Measurements from ENCODE around the gene MAP3K12. TPM values are rescaled to one million over a fixed set of nuclear protein-coding genes. Genes with fewer than 3 reads are reported as not detected.

The MAP3K12 gene
- total RNA-seq, 2 donors from 2014 or later = 5.5 to 8.1 TPM

GRCh38 chr12:53489242-53489864 lies 9.9 kb downstream of the MAP3K12 start:
- Histone ChIP-seq H3K4me1 (ENCODE audit: control insufficient read depth, insufficient read depth, low read length) (peaks cover 5% of the 10 kb centered on the region), H3K36me3 (ENCODE audit: control insufficient read depth, insufficient read depth, low read length) (peaks cover 28% of the 10 kb centered on the region), H3K9me3 (ENCODE audit: control insufficient read depth, low read length) (no peaks in the 10 kb centered on the region), H3K9ac (ENCODE audit: extremely low read depth, low read length, poor library complexity, severe bottlenecking) (no peak overlapping the region), H3K4me3 (ENCODE audit: low read length) (no peak overlapping the region), H3K27ac (ENCODE audit: low read depth, low read length) (peak overlapping the region; percentile 6), H3K27me3 (ENCODE audit: control insufficient read depth, insufficient read depth, low read length, poor library complexity, severe bottlenecking) (no peaks in the 10 kb centered on the region)
- WGBS, 2 experiments (ENCODE audit: insufficient coverage in 1 of 2, insufficient read length in 1 of 2) = 89 to 94% methylated on average over 5 of the region's 5 CpGs
- Mint-ChIP-seq H3K9me3 (no peaks in the 10 kb centered on the region), H3K36me3 (ENCODE audit: low read depth) (peaks cover 21% of the 10 kb centered on the region), H3K4me1 (peaks cover 18% of the 10 kb centered on the region), H3K27ac (no peak overlapping the region), H3K27me3 (ENCODE audit: insufficient read depth) (peaks cover 2% of the 10 kb centered on the region), H3K4me3 (no peak overlapping the region)
- DNase-seq = peak; percentile 58
- no peak for TF ChIP-seq CTCF (conservative IDR thresholded peaks at IDR 0.05)

- H3K4me3 Mint-ChIP-seq = no peak overlapping the region
- peaks cover 36% of the 10 kb centered on the region for H3K36me3 Mint-ChIP-seq (ENCODE audit: low read depth)
- H3K9me3 ChIP-seq (ENCODE audit: control insufficient read depth, low read length) = no peaks in the 10 kb centered on the region
- H3K36me3 ChIP-seq (ENCODE audit: control insufficient read depth, insufficient read depth, low read length) = peaks cover 52% of the 10 kb centered on the region
- TF ChIP-seq CTCF (conservative IDR thresholded peaks at IDR 0.05) = no peak
- no peaks in the 10 kb centered on the region for H3K9me3 Mint-ChIP-seq
- peaks cover 17% of the 10 kb centered on the region for H3K4me1 Mint-ChIP-seq
- 92 to 96% methylated on average over 15 to 17 of the region's 17 CpGs for WGBS, 2 experiments (ENCODE audit: insufficient coverage in 1 of 2, insufficient read length in 1 of 2)
- peaks cover 15% of the 10 kb centered on the region for H3K4me1 ChIP-seq (ENCODE audit: control insufficient read depth, insufficient read depth, low read length)
- no peak overlapping the region for H3K4me3 ChIP-seq (ENCODE audit: low read length)
- no peaks in the 10 kb centered on the region for H3K27me3 ChIP-seq (ENCODE audit: control insufficient read depth, insufficient read depth, low read length, poor library complexity, severe bottlenecking)
- H3K27ac ChIP-seq (ENCODE audit: low read depth, low read length) = no peak overlapping the region
- peak overlapping the region; percentile 22 for H3K27ac Mint-ChIP-seq
- peaks cover 2% of the 10 kb centered on the region for H3K27me3 Mint-ChIP-seq (ENCODE audit: insufficient read depth)
- peak; percentile 79 for DNase-seq
- H3K9ac ChIP-seq (ENCODE audit: extremely low read depth, low read length, poor library complexity, severe bottlenecking) = no peak overlapping the region
Observed at GRCh38 chr12:53486736-53487487, 12.3 kb downstream of the MAP3K12 start.

GRCh38 chr12:53485955-53486735 lies 13.1 kb downstream of the MAP3K12 start:
- peaks cover 20% of the 10 kb centered on the region for H3K4me1 Mint-ChIP-seq
- DNase-seq = peak; percentile 69
- Histone ChIP-seq H3K4me3 (ENCODE audit: low read length) (no peak overlapping the region), H3K9me3 (ENCODE audit: control insufficient read depth, low read length) (no peaks in the 10 kb centered on the region), H3K9ac (ENCODE audit: extremely low read depth, low read length, poor library complexity, severe bottlenecking) (no peak overlapping the region), H3K27ac (ENCODE audit: low read depth, low read length) (no peak overlapping the region), H3K36me3 (ENCODE audit: control insufficient read depth, insufficient read depth, low read length) (peaks cover 60% of the 10 kb centered on the region), H3K27me3 (ENCODE audit: control insufficient read depth, insufficient read depth, low read length, poor library complexity, severe bottlenecking) (no peaks in the 10 kb centered on the region), H3K4me1 (ENCODE audit: control insufficient read depth, insufficient read depth, low read length) (peaks cover 18% of the 10 kb centered on the region)
- TF ChIP-seq CTCF (conservative IDR thresholded peaks at IDR 0.05) = no peak
- H3K4me3 Mint-ChIP-seq = no peak overlapping the region
- H3K9me3 Mint-ChIP-seq = no peaks in the 10 kb centered on the region
- WGBS, 2 experiments (ENCODE audit: insufficient coverage in 1 of 2, insufficient read length in 1 of 2) = 95% methylated on average over 3 to 10 of the region's 10 CpGs
- H3K36me3 Mint-ChIP-seq (ENCODE audit: low read depth) = peaks cover 40% of the 10 kb centered on the region
- H3K27ac Mint-ChIP-seq = no peak overlapping the region
- H3K27me3 Mint-ChIP-seq (ENCODE audit: insufficient read depth) = peaks cover 2% of the 10 kb centered on the region
